HG03039 (cell line): ENCODE results near the gene ELK3.
"Not testable (repeated sequence)": the region's sequence is repeated elsewhere in the genome, so short reads cannot be mapped to it uniquely, and the experiment has no call there.

Experiments used
- ATAC-seq: cut with Tn5 transposase; IDR thresholded peaks from one replicate; pipeline ENCODE4 v1.9.1; 2021; ENCODE audit warnings: mild to moderate bottlenecking, moderate library complexity; ENCODE audit not compliant: unreplicated experiment

The ELK3 gene

DNA sequence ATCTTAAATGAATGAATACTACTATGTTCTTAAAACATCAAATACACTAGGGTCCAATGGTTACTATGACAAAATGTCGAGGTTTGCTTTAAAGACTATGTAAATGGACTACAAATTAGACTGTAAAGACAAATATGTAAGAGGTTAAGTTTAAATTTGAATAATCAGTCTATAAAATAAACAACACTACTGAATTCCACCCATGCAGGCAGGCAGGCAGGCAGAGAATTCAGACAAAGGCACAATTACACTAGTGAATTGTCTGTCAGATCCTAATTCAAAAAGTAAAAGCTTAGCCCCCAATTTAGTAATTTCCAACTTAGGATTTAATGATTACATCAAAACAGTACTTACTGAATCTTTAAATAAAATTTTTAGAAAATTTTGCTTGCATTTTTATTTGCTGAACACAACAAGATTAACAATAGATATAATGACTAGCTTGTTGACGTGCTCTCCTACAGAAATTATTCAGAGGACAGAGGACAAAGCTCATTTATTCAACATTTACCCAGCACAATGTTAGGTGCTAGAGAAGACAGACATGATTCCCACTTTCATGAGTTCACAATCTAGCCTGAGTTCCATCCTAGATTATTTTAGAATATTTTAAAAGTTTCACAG lies 108.6 kb downstream of the ELK3 start:
- ATAC-seq: no peak

DNA sequence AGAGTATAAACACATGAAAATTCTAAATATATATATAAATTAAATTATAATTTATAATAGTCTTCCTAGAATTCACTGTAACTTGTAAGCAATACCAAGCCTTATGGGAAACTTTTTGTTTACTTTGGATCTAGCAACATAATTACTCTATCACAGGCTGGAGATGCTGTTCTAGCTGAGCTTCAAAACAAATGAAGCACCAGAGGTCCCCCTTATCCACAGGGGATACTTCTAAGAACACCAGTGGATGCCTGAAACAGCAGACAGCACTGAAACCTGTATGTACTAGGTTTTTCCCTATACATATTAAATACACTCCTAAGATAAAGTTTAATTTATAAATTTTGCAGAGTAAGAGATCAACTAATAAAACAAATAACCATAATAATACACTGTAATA lies 109.5 kb downstream of the ELK3 start:
- no peak for ATAC-seq

DNA sequence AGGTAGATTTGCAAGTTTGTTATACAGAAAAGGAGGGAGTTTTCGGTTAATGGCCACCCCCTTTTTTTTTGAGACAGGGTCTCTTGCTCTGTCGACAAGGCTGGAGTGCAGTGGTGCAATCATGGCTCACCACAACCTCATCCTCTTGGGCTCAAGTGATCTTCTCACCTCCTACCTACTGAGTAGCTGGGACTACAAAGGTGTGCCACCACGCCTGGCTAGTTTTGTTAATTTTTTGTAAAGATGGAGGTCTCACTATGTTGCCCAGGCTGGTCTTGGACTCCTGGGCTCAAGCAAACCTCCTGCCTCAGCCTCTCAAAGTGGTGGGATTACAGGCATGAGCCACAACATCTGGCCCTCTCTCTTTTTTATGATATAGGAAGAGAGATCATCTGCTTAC lies 111.5 kb downstream of the ELK3 start:
- ATAC-seq: no peak

DNA sequence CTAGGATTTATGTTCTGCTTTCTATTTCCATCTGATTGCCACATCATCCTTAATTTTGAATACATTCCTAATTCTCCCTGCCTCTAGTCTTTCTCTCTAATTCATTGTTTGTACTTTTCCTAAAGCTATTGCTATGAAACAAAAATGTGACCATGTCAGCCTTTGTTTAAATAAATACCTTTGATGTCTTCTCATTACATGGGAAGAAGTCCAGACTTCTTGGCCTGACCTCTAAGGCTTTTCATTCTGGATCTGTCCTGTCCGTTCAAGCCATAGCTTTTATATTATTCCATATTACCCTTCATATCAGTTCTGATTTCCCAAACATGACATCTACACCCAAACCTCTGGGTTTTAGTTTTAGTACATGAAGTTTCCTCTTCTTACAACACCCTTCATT lies 114.7 kb downstream of the ELK3 start:
- no peak for ATAC-seq

DNA sequence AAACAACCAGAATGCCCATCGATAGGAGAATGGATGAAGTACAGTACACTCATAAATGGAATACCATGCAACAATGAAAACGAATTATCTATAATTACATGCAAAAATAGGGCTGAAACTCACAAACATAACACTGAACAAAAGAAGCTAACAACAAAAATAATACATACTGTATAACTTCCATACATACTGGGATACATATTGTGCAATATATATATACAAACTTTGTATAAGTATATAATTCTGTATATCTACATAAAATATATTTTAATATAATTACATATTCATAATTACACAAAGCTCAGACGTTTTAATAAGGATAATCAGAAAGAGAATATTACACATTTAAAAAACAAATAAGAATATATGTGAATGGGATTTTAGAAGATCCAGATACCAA lies 115.9 kb downstream of the ELK3 start:
- no peak for ATAC-seq

DNA sequence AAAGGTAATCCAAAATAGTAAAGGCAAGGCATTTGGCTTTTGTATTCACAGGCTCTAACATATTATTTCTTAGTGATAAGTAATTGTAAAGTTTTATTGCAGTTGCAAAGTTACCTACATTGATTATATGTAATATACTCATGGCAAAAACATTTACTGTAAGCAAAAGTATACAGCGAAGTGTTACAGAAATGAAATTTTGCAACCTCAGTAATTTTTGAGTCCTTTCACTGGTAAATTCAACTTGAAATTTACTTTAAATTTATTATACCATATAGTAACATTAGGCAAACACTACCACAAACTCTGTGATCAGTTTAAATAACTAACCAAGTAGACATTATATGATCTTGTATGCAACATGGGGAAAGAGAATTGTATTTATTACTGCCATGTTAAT lies 117.0 kb downstream of the ELK3 start:
- no peak for ATAC-seq

DNA sequence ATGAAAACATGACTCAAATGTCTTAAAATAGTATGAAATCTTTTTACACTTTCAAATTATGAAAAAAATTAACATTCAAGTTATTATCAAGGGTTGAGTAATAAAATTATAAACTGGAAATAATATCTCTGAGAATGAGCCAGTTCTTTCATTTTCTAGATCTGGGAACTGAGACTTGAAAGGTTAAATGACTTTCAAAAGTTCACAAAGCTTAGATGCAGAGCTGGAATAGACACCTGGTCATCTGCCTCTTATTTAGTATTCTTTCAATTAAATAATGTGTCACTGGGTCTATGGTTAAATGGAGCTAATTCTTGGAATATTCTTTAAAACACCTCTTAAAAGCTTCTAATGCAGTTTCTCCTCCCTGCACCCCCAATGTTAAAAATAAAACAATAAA lies 119.4 kb downstream of the ELK3 start:
- no peak for ATAC-seq

DNA sequence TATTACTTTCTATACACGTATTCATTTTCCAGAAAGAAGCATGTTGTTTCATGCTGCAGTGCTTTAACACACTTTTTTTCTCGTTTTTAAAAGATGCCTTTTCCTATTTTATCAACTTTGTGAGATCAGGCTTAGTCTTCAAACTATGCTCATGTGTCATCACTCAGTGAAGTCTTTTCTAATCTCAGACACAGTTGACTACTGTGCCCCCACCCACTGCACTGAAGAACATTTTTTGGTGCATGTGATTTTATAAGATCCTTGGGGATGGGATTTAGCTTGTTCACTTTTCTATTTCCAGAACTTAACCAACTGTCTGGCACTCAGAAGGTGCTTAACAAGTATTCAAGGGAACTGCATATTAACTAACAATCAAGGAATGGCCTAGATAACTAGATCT lies 120.5 kb downstream of the ELK3 start:
- no peak for ATAC-seq

DNA sequence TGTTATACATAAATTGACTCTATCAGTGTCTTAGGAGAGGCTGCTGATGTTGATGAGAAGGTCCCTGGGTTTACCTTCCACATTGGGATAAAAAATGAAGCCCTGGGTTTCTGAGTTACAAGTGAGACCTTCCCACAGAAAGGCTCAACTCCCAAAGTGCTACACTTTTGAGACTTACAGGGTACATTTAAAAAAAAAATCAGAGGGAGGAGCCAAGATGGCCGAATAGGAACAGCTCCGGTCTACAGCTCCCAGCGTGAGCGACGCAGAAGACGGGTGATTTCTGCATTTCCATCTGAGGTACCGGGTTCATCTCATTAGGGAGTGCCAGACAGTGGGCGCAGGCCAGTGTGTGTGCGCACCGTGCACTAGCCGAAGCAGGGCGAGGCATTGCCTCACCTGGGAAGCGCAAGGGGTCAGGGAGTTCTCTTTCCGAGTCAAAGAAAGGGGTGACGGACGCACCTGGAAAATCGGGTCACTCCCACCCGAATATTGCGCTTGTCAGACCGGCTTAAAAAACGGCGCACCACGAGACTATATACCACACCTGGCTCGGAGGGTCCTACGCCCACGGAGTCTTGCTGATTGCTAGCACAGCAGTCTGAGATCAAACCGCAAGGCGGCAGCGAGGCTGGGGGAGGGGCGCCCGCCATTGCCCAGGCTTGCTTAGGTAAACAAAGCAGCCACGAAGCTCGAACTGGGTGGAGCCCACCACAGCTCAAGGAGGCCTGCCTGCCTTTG lies 121.7 kb downstream of the ELK3 start:
- ATAC-seq: not testable (repeated sequence)

DNA sequence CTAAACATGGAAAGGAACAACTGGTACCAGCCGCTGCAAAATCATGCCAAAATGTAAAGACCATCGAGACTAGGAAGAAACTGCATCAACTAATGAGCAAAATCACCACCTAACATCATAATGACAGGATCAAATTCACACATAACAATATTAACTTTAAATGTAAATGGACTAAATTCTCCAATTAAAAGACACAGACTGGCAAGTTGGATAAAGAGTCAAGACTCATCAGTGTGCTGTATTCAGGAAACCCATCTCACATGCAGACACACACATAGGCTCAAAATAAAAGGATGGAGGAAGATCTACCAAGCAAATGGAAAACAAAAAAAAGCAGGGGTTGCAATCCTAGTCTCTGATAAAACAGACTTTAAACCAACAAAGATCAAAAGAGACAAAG lies 123.6 kb downstream of the ELK3 start:
- not testable (repeated sequence) for ATAC-seq
